Neural cell (in vitro differentiated cells): ENCODE data around the gene LPCAT3. TPM values are rescaled to one million over a fixed set of nuclear protein-coding genes. Genes with fewer than 3 reads are reported as not detected.

Source experiments
- H2AFZ ChIP-seq: fragments of 200-600, 300-800 bp; sonication (generic), shearing (Covaris generic); 2 replicates; pipeline ENCODE4 v1.6.0; 2014; ENCODE audit warnings: low read depth, mild to moderate bottlenecking, antibody characterized with exemption, low read length, moderate library complexity
- H3F3A ChIP-seq: fragments of 200-600 bp; shearing (Covaris generic); 2 replicates; pipeline ENCODE4 v1.6.1; 2016; ENCODE audit warnings: mild to moderate bottlenecking, moderate library complexity, mixed read lengths, antibody characterized with exemption, low read length; ENCODE audit not compliant: insufficient read depth, poor library complexity, severe bottlenecking
- H3K27ac ChIP-seq: fragments of 200-600, 300-800 bp; sonication (generic), shearing (Covaris generic); 2 replicates; pipeline ENCODE4 v1.5.1; 2014; ENCODE audit warnings: mild to moderate bottlenecking, low read length, moderate library complexity
- H3K27me3 ChIP-seq: fragments of 300-800, 200-600 bp; sonication (generic), shearing (Covaris generic); 2 replicates; pipeline ENCODE4 v1.6.0; 2014; ENCODE audit warnings: mild to moderate bottlenecking, low read depth, low read length, moderate library complexity; ENCODE audit not compliant: insufficient read depth
- H3K36me3 ChIP-seq: fragments of 300-800, 200-600 bp; sonication (generic), shearing (Covaris generic); 2 replicates; pipeline ENCODE4 v1.5.1; 2014; ENCODE audit warnings: mild to moderate bottlenecking, antibody characterized with exemption, low read length, moderate library complexity; ENCODE audit not compliant: insufficient read depth
- H3K4me2 ChIP-seq: fragments of 300-800, 200-600 bp; sonication (generic), shearing (Covaris generic); 2 replicates; pipeline ENCODE4 v1.6.0; 2014; ENCODE audit warnings: mild to moderate bottlenecking, low read length
- H3K4me3 ChIP-seq: fragments of 300-800, 200-600 bp; sonication (generic), shearing (Covaris generic); 2 replicates; pipeline ENCODE4 v1.5.1; 2014; ENCODE audit warnings: mild to moderate bottlenecking, low read length, moderate library complexity
- H3K79me2 ChIP-seq: fragments of 200-600 bp; shearing (Covaris generic); replicated peaks from 2 replicates; pipeline ENCODE4 v1.6.0; 2014; ENCODE audit warnings: mild to moderate bottlenecking, low read length, moderate library complexity; ENCODE audit not compliant: insufficient read depth
- H3K9ac ChIP-seq: fragments of 300-800, 200-600 bp; sonication (generic), shearing (Covaris generic); 2 replicates; pipeline ENCODE4 v1.6.1; 2016; ENCODE audit warnings: mild to moderate bottlenecking, low read length, mixed read lengths
- H3K9me2 ChIP-seq: fragments of 200-600 bp; shearing (Covaris generic); 2 replicates; pipeline ENCODE4 v1.6.1; 2016; ENCODE audit warnings: mild to moderate bottlenecking, low read length, mixed read lengths; ENCODE audit not compliant: insufficient read depth
- H3K9me3 ChIP-seq: fragments of 200-600, 300-800 bp; sonication (generic), shearing (Covaris generic); 2 replicates; pipeline ENCODE4 v1.6.1; 2016; ENCODE audit warnings: mild to moderate bottlenecking, mixed run types, low read length, moderate library complexity, mixed read lengths
- H4K20me1 ChIP-seq: fragments of 200-600 bp; shearing (Covaris generic); 2 replicates; pipeline ENCODE4 v1.6.1; 2016; ENCODE audit warnings: mild to moderate bottlenecking, mixed run types; ENCODE audit not compliant: insufficient read depth
- CTCF ChIP-seq: fragments of 450-650 bp; IDR thresholded peaks from 2 replicates; pipeline ENCODE4 v1.5.1; 2014; ENCODE audit warnings: antibody characterized with exemption, mild to moderate bottlenecking, moderate library complexity; ENCODE audit not compliant: poor library complexity, severe bottlenecking
- EP300 ChIP-seq: fragments of 450-650 bp; conservative IDR thresholded peaks from 2 replicates; pipeline ENCODE4 v1.6.1; 2014; ENCODE audit warnings: antibody characterized with exemption, mild to moderate bottlenecking, moderate library complexity; ENCODE audit not compliant: poor library complexity, severe bottlenecking
- EZH2 ChIP-seq: fragments of 200-600, 300-800 bp; shearing (Covaris generic), sonication (generic); IDR thresholded peaks from 2 replicates; pipeline ENCODE4 v1.6.1; 2014; ENCODE audit warnings: antibody characterized with exemption, low read length, borderline replicate concordance, mild to moderate bottlenecking; ENCODE audit not compliant: insufficient read depth, poor library complexity, severe bottlenecking
- MXI1 ChIP-seq: fragments of 450-650 bp; conservative IDR thresholded peaks from 2 replicates; pipeline ENCODE4 v1.6.1; 2014; ENCODE audit warnings: antibody characterized with exemption, mild to moderate bottlenecking; ENCODE audit not compliant: poor library complexity, severe bottlenecking
- POLR2AphosphoS5 ChIP-seq: IDR thresholded peaks from 2 replicates; pipeline ENCODE4 v1.6.1; 2012
- RAD21 ChIP-seq: fragments of 450-650 bp; conservative IDR thresholded peaks from 2 replicates; pipeline ENCODE4 v1.6.1; 2014; ENCODE audit warnings: antibody characterized with exemption, mild to moderate bottlenecking, moderate library complexity
- REST ChIP-seq: IDR thresholded peaks from 2 replicates; pipeline ENCODE4 v1.6.1; 2012; ENCODE audit warnings: borderline replicate concordance
- SMC3 ChIP-seq: fragments of 450-650 bp; conservative IDR thresholded peaks from 2 replicates; pipeline ENCODE4 v1.6.1; 2014; ENCODE audit warnings: antibody characterized with exemption, mild to moderate bottlenecking, moderate library complexity; ENCODE audit not compliant: poor library complexity
- TAF1 ChIP-seq: IDR thresholded peaks from 2 replicates; pipeline ENCODE4 v1.6.1; 2012; ENCODE audit warnings: low read depth
- polyA plus RNA-seq: library from polyadenylated mRNA; depleted of rRNA; stranded (reverse); fragments of >200 nt; gene quantifications from 2 replicates; pipeline ENCODE4 v1.2.3, GENCODE V29; 2014

Gene LPCAT3
- polyA plus RNA-seq, 1 donor from 2014 or later, result 14.4 TPM

GRCh38 chr12:6957741-6958608, 60.3 kb downstream of the LPCAT3 start:
- Histone ChIP-seq H3K4me3 (no peak overlapping the region), H3K79me2 (no peaks in the 10 kb centered on the region), H3K9me2 (no peaks in the 10 kb centered on the region), H3K4me2 (no peak overlapping the region), H3K9ac (no peak overlapping the region), H3K36me3 (no peaks in the 10 kb centered on the region), H3K27ac (no peak overlapping the region), H3K27me3 (no peaks in the 10 kb centered on the region), H3K9me3 (no peaks in the 10 kb centered on the region), H3F3A (no peaks in the 10 kb centered on the region), H2AFZ (no peak overlapping the region), H4K20me1 (no peaks in the 10 kb centered on the region)
- no peak for TF ChIP-seq TAF1
- no peak for TF ChIP-seq CTCF
- no peak for TF ChIP-seq SMC3

- Histone ChIP-seq H3K27ac (no peak overlapping the region), H3K4me2 (no peak overlapping the region), H3K27me3 (no peaks in the 10 kb centered on the region), H3K9me3 (no peaks in the 10 kb centered on the region), H3K79me2 (no peaks in the 10 kb centered on the region), H2AFZ (no peak overlapping the region), H3K4me3 (no peak overlapping the region), H4K20me1 (no peaks in the 10 kb centered on the region), H3F3A (no peaks in the 10 kb centered on the region), H3K36me3 (no peaks in the 10 kb centered on the region), H3K9me2 (no peaks in the 10 kb centered on the region), H3K9ac (no peak overlapping the region)
- TF ChIP-seq MXI1 (no peak), TAF1 (no peak), POLR2AphosphoS5 (no peak), RAD21 (no peak), CTCF (no peak), SMC3 (no peak), REST (no peak), EZH2 (no peak), EP300 (no peak)
Measured at GRCh38 chr12:6957151-6957701, 61.0 kb downstream of the LPCAT3 start.
